Measurements from ENCODE around the gene GPC6.

GPC6 gene

DNA sequence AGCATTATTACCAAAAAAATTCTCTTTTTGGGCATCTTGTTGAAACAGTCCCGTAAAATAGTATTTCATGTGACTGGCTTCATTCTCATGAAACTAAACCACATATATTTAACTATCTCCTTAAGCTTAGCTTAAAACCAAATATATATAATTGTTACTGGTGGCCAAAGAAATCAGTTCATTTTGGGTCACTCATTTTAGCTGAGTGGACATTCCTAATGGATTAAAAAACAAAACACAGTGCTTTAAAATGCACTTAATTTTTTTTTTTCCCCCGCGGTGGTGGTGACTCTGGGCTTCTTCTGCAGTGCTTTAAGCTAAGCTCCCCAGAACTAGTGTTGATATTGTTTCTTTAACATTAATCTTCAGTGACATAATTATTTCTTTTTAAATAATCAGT, 540.1 kb downstream of the GPC6 start:
- in situ Hi-C loops (cut with MboI; ENCODE audit: low sequenced_read_pairs) = no loop called here

DNA sequence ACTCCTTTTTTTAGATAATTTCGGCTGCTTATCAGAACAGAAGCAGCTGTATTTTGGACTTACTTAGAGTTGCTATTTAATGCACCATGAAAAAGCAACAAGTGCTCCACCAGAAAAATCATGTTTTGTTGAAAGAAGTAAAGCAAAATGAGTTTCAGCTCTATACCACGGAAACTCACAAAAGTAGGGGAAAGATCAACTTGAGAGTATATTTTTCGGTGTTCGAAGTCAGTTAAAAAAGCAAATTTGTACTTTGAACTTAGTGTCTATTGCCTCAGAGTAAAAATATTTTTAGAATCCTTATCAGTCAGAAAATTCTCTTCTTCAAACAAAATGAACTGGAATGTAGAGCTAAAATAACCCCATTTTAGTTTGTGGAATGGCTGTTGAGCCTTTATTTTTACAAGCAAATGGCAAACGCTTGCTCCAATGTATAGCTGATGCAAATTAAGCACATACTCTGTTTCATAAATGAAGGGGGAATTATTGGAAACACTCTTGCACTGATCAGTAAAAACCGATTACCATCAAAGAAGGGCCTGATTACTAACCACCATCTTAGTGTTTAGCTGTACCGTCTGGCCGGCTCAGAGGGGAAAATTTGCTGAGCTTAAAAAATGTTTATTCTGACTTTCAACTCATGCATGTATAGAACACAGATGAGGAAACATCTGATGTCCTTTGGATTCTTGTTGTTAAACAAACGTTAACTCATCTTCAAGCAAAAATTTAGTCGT, 540.7 kb downstream of the GPC6 start:
- in situ Hi-C loops (cut with MboI; ENCODE audit: low sequenced_read_pairs) = no loop called here

DNA sequence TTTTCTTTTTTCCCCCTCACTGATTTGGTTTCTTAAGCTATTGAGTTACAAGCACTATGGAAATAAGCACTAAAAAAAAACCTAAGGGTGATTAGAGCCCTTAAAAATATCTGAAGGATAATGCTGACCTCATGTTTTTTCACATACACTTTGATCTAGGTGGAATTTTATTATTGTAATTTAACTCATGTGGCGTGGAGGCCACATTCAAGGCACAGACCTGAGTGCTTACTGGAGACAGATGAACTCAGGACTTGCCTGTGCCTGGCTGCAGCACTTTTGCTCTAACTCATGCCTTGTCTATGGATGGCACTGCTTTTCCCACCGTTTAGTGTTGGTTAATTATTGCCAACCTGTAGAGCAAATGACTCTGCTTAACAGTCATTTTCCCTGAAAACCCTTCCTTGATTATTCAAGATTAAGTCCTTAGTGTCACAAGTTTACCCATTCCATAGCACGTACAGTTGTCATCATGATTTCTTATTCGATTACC, 541.4 kb downstream of the GPC6 start:
- in situ Hi-C loops (cut with MboI; ENCODE audit: low sequenced_read_pairs) = no loop called here

DNA sequence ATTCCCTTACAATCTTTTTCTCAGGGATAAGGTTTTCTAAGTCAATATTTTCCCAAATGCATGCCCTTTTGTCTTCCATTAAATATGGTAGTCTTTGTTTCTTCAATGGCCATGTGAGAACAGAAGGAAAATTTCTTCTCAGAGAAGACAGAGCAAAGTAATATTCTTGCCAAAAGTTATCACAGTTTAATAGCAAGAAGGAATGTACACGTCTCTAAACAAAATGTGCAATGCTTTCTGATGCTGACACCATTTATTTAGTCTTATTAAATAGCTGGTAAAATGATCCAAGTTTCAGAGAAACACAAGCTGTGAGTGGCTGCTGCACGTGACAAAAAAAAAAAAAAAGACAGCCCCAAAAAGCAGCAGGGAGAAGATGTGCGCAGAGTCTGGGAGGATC, 542.5 kb downstream of the GPC6 start:
- in situ Hi-C loops (cut with MboI; ENCODE audit: low sequenced_read_pairs) = no loop called here

DNA sequence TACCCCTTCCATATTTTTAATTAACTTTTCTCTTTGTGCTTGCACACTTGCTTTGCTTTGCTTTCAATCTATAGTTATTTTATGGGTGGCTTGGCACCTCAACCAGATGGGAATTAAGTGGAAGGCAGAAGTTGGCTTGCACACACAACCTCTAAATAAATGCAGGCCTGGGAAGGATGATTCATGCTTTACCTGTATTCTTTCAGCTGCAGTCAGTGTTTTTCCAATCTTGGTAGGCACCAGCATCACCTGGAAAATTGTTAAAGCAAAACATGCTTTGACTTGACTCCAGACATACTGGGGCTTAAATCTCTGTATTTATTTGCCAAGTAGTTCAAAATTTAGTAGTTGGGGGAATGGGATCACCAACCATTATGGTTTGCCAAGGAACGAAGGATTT, 543.0 kb downstream of the GPC6 start:
- in situ Hi-C loops (cut with MboI; ENCODE audit: low sequenced_read_pairs) = no loop called here

DNA sequence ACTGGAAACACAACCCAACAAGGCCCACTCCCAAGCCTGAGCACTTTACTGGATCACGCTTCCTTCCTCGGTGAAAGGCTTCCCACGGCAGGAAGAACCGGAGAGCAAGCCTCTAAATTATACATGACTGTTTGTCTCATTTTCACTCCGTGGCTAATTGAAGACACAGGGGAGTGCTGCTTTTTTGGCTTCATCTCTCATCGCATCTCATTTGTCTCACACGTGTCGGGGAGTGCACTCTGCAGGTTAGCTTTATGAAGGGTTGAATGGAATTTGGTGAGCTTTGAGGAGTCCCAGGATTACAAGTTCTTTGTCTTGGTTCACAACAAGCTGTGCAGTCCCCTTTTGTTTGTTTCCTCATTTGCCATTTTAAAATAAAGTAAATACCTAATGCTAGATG, 544.6 kb downstream of the GPC6 start:
- in situ Hi-C loops (cut with MboI; ENCODE audit: low sequenced_read_pairs) = no loop called here

DNA sequence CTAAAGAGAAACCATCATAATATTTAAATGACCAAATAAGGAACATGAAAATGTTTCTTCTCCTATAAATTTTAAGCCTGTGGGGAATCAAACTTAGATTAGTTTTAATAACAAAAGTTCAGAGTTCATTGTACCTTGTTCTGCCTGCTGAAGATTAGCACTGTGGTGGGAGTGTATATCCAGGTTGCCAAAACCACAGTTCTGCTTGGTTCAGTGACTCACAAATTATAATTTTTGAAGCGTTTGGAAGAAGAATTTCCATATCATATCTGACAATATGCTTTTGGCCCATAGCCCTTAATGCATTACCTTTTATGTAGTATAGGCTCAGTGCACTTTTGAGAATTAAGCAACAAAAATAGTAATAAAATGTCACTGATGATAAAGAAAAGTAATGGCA, 545.2 kb downstream of the GPC6 start:
- in situ Hi-C loops (cut with MboI; ENCODE audit: low sequenced_read_pairs) = no loop called here

DNA sequence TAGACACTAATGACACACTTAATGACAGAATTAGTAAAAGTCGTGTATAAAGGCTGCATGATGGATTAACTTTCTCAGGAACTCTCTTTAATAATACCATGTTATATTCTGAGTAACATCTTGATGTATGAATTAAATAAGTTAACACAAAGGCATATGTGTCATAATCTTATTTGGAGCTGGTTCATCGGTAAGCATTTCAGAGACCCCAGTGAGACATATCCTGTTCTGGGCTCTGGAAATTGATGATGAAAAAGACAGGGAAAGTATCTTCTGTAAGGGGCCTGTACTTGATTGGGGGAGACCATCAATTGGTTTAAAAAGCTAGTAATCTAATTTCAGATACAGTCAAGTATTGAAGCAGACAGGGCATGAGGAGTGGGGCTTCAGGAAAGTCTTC, 547.9 kb downstream of the GPC6 start:
- in situ Hi-C loops (cut with MboI; ENCODE audit: low sequenced_read_pairs) = no loop called here

DNA sequence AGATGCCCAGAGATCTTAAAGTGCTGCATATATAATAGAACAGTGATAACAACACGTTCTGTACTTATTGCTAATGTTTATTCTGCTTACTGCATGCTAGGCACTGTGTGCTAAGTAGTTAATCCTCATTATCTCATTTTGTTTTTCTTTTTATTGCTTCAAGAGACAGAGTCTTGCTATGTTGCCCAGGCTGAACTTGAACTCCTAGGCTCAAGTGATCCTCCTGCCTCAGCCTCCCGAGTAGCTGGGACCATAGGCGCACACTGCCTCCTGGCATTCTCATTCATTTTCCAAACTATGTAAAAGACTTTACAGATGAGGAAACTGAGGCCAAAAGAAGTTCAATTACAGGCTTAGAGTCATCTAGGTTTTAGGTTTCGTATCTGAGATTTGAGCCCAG, 548.4 kb downstream of the GPC6 start:
- in situ Hi-C loops (cut with MboI; ENCODE audit: low sequenced_read_pairs) = no loop called here

DNA sequence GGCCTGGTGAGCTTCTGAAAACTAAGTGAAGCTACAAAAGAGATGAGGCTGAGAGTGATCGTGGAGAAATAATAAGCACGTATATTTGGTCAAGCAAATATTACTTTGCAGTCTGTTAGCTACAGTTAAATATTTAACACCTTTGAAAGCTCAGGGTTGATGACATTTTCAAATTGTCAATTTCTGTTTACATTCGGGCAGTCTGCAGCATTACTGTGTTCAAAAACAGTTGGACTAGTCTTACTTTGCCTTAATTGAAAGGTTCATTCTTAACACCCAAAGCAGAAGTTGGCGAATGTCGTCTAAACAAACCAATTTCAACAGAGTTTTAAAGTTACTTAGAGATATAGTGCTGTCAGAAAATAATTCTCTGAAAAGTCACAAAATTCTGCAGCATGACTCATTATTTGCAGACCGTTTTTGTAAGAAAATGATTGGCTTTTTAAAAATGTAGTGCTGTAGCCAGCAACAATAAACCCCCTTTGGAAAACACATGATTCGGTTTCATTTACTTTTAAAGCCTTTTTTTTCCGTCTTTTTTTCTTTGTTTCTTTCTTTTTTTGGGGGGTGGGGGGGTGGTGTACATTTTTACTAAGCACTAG, 549.0 kb downstream of the GPC6 start:
- in situ Hi-C loops (cut with MboI; ENCODE audit: low sequenced_read_pairs) = no loop called here

DNA sequence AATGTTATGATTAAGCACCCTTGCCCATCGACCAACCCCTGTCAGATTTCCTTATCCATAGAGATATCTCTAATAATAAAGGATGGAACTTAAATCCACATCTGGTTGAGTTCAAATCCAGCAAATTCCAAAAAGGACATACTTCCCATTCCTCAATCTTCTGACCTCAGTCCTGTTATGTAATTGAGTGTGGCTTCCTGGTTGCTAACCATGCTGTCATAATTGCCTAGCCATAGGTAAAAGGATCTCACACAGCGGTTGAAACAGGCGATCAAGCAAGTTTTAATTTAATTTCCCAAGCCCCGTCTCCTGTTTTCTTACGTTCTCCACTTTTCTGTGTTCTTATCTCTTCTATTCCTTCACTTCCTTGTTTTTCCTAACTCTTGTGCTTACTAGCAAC, 550.3 kb downstream of the GPC6 start:
- in situ Hi-C loops (cut with MboI; ENCODE audit: low sequenced_read_pairs) = no loop called here

DNA sequence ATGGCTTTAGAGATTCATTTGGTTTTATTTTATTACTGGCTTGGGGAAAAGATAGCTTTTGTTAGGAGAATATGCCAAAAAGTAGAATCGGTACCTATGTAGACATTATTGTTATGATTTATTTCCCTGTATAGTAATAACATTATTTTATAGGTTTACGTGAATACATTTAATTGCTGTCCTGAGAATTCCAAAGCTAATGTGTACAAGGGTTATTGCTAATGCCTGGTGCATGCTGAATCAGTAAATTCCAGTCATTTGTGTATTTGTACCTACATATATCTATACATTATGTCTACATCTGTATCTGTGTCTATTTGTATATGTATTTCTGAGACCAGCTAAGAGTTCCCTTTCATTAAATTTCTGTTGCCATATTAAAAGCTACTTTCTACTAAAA, 550.9 kb downstream of the GPC6 start:
- in situ Hi-C loops (cut with MboI; ENCODE audit: low sequenced_read_pairs) = no loop called here

DNA sequence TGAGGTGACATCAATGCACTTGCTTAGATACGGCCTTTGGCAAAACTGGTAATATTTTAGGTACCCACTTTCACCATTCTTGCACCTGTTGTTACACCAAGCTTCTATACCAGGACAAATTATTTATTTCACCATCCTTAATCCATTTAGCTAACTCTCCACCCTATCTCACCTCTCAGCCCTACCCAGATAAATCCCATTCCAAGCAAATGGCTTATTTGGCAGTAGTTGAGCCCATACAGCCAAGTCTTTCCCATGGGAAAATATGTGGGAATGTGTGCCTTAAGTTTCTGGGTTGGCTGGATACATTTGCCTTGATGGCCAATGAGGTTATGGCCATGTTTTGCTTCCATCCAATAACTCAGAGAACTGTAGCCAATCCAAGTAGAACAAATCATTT, 551.9 kb downstream of the GPC6 start:
- in situ Hi-C loops (cut with MboI; ENCODE audit: low sequenced_read_pairs) = no loop called here

DNA sequence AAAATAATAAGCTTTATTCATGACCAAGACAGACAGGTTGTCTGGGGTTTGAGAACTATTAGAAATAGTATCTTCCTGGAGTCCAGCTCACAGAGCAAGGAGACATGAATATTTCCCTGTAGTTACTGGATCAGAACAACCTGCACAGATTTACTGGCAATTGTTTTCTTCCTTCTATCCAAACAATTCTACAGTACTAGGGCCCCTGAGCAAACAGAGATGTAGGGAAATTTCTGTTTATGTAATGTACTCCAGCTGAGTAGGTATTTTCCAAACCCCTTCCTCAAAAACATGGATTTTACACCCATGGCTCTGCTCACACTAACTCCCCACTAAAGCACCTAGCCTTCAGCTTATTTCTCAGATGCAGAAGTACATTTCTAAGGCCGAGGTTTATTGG, 557.6 kb downstream of the GPC6 start:
- in situ Hi-C loops (cut with MboI; ENCODE audit: low sequenced_read_pairs) = no loop called here

DNA sequence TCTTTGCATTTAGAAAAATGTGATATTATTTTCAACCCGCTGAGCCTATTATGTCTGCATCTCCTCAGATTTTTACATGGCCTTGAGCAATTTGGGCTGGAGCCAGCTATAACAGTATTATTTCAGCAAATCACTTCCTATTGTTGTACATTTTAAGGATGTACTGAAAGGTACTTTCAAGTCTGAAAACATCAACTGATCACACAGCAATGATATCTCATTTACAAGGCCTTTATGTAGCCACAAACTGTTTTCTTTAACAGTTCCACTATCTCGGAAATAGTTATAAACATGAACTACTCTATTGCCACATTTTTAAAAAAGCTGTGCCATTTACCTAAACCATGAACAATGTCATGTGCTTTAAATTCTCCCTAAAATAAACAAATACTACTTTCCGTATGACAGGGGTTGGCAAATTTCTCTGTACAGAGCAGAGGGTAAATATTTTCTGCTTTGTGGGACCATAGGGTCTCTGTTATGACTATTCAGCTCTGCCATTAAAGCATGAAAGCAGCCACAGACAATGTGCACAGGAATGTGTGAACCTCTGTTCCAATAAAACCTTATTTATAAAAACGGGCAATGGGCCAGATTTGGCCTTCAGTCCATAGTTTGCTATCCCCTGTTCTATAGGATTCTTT, 560.4 kb downstream of the GPC6 start:
- in situ Hi-C loops (cut with MboI; ENCODE audit: low sequenced_read_pairs) = no loop called here

DNA sequence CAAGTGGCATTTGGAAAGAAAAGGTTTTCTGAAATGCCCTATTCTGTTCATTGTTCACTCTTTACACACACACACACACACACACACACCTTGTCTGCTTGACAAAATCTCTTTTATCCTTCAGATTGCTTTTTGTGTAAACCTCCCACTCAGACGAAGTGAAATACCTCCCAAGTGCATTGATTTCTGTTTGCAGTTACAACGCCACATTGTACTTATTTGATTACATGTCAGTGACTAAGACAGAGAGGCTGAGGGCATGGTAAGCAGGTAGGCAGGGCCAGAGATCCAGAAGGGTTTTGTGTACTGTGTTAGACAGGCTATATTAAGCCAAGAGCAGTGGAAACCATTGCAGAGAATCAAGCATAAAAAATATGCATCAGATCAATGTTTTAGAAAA, 561.8 kb downstream of the GPC6 start:
- in situ Hi-C loops (cut with MboI; ENCODE audit: low sequenced_read_pairs) = no loop called here

DNA sequence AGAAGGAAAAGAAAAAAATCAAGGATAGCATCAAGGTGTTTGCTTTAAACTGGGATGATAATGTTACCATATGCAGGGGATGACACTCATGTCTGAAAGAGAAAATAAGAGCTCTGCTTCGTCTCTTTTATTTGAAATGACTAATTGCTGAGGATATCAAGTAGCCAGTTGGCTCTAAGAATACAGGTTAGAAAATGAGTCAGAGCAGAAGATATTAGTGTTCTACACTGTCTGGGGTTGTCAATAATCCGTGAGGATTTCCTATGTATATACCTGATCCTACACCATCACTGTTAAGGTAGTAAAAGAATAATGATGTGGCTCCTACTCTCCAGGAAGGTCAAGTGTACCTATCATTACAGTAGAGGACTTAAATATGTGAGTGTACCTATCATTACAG, 562.5 kb downstream of the GPC6 start:
- in situ Hi-C loops (cut with MboI; ENCODE audit: low sequenced_read_pairs) = no loop called here

DNA sequence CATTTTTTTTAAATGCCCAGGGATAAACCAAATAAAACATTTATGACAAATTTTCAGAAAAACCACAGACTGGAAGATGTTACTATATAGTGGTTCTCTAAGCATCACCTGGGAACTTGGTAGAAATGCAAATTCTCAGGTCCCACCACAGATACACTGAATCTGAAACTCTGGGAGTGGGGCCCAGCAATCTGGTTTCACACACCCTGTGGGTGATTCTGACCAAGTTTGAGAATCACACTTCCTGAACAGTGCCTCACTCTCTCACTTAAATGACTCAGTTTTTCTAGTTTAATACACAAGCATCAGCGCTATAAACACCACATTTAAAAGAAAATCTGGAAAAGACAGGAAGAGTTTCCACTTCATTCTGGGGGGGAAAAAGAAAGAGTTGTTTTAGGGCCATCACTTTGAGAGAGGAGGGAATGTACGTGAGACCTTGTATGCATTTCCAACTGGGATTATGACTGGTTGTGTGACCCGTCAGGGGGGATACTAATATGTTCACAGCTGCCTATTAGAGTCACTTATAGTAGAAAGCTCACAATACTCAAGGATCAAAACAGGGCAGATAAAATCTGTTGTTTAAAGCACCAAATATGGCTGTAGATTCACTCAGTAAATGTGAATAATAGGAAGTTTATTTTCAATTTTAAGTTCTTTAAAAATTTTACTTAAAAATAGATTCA, 567.7 kb downstream of the GPC6 start:
- in situ Hi-C loops (cut with MboI; ENCODE audit: low sequenced_read_pairs) = no loop called here

DNA sequence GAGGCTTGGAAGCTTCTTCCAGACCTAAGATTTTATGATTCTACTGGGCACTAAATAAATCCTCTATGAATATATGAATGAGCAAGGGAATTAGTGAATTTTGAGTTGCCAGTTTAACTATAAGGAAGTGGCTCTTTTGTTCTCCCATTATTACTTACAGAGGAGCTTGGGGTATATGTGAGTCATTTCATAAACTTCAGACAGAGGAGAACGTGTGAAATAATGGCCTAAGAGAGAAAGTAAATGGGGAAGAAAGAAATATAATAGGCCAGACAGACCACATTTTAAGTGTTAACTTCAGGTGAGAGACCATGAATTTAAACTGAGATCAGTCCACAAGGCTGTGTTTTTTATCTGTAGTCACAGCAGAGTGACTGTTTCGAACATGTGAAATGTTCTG, 570.9 kb downstream of the GPC6 start:
- in situ Hi-C loops (cut with MboI; ENCODE audit: low sequenced_read_pairs) = no loop called here

DNA sequence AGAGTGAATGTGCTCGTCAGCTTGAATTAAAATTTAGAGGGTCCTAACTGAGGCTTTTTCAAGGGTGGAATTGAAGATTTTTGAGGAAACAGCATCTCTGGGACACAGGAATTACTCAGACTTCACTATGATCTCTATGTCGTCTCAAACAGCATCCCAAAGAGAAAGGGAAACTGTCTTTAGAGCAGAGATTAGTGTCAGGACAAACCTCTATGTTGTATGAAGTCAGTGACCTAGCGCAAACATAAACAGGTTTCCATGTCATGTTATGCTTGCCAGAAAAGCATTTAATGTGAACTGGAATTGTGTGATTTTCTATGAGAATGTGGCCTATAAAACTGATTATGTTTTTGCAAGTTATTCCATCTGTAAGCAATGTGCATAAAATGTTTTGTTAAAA, 573.7 kb downstream of the GPC6 start:
- in situ Hi-C loops (cut with MboI; ENCODE audit: low sequenced_read_pairs) = no loop called here

DNA sequence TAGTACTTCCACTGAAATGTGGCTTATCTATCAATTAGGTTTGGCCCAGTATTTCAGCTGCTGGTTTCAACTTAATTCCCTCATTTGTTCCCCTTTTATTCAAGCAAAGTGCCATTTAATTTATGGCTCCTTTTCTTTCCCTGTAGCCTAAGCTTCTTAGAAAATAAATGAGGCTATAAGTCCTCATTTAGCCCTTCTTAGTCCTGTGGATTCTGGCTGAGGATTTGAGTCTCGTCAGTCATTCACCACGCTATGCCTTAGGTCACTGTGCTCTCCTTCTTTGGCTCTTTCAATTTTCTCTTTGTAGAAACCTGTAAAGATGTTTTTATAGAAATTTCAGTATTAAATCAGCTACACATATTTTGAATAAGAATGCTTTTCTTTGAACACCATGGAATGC, 579.1 kb downstream of the GPC6 start:
- in situ Hi-C loops (cut with MboI; ENCODE audit: low sequenced_read_pairs) = no loop called here

DNA sequence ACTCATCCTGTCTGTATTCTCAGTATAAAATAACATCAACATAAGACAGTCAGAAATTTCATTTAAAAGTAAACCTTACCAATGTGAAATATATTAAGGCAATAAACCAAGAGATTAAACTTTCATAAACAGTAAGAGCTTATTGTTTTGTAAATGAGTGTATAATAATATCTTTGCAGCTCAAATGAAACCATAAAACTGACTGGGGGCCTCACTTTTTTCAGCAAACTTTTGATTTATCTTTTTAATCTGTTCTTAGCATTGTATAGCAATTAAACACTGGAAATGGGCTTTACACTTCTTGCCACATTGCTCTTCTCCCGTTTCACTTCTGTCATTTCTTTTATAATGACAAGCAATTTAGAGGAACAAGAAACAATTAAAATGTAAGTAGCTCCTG, 580.3 kb downstream of the GPC6 start:
- in situ Hi-C loops (cut with MboI; ENCODE audit: low sequenced_read_pairs) = no loop called here

Measured in HL-60/S4 treated with phorbol 12-myristate 13-acetate at 8.2 ng/mL for 4 days and 3 days (cell line).